HEK293 (cell line): ENCODE results near the gene NFIB.
A peak's percentile ranks its signal among the peaks of the same experiment; 100 is the strongest.

ENCODE experiments used
- GLI2 ChIP-seq: fragments of 450-650 bp; formaldehyde crosslinking; IDR thresholded peaks from 2 replicates; pipeline ENCODE4; 2017; ENCODE audit warnings: missing biosample characterization, missing genetic modification characterization, low read depth, borderline replicate concordance
- KLF10 ChIP-seq: fragments of 450-650 bp; IDR thresholded peaks from 2 replicates; pipeline ENCODE4 v1.5.1; 2018; ENCODE audit warnings: missing biosample characterization, mild to moderate bottlenecking, missing genetic modification characterization
- OVOL3 ChIP-seq: fragments of 450-650 bp; formaldehyde crosslinking; IDR thresholded peaks from 2 replicates; pipeline ENCODE4 v1.5.1; 2016; ENCODE audit warnings: missing biosample characterization, missing genetic modification characterization
- PRDM2 ChIP-seq: fragments of 450-650 bp; formaldehyde crosslinking; IDR thresholded peaks from 2 replicates; pipeline ENCODE4 v1.5.1; 2016; ENCODE audit warnings: missing biosample characterization, missing genetic modification characterization, borderline replicate concordance
- RBAK ChIP-seq: fragments of 450-650 bp; formaldehyde crosslinking; IDR thresholded peaks from 2 replicates; pipeline ENCODE4 v1.5.1; 2016; ENCODE audit warnings: missing biosample characterization, missing genetic modification characterization
- SALL2 ChIP-seq: fragments of 450-650 bp; formaldehyde crosslinking; IDR thresholded peaks from 2 replicates; pipeline ENCODE4 v1.5.0; 2017; ENCODE audit warnings: missing biosample characterization, mild to moderate bottlenecking, missing genetic modification characterization, borderline replicate concordance
- YY1 ChIP-seq: fragments of 450-650 bp; formaldehyde crosslinking; IDR thresholded peaks from 2 replicates; pipeline ENCODE4 v1.5.1; 2018; ENCODE audit warnings: missing biosample characterization, missing genetic modification characterization
- ZBTB8A ChIP-seq: fragments of 450-650 bp; formaldehyde crosslinking; IDR thresholded peaks from 2 replicates; pipeline ENCODE4 v1.5.1; 2016; ENCODE audit warnings: missing biosample characterization, missing genetic modification characterization
- ZFHX2 ChIP-seq: fragments of 450-650 bp; formaldehyde crosslinking; conservative IDR thresholded peaks from 2 replicates; pipeline ENCODE4 v1.5.1; 2016; ENCODE audit warnings: missing biosample characterization, missing genetic modification characterization
- ZFP37 ChIP-seq: fragments of 450-650 bp; formaldehyde crosslinking; IDR thresholded peaks from 2 replicates; pipeline ENCODE4 v1.5.1; 2016; ENCODE audit warnings: missing biosample characterization, missing genetic modification characterization
- ZIC2 ChIP-seq: fragments of 450-650 bp; formaldehyde crosslinking; IDR thresholded peaks from 2 replicates; pipeline ENCODE4 v1.5.1; 2016; ENCODE audit warnings: missing biosample characterization, missing genetic modification characterization
- ZNF121 ChIP-seq: fragments of 450-650 bp; formaldehyde crosslinking; IDR thresholded peaks from 2 replicates; pipeline ENCODE4 v1.5.1; 2016; ENCODE audit warnings: missing biosample characterization, missing genetic modification characterization
- ZNF155 ChIP-seq: fragments of 450-650 bp; formaldehyde crosslinking; IDR thresholded peaks from 2 replicates; pipeline ENCODE4 v1.5.1; 2016; ENCODE audit warnings: missing biosample characterization, missing genetic modification characterization
- ZNF223 ChIP-seq: fragments of 450-650 bp; formaldehyde crosslinking; IDR thresholded peaks from 2 replicates; pipeline ENCODE4 v1.5.1; 2016; ENCODE audit warnings: missing biosample characterization, missing genetic modification characterization
- ZNF23 ChIP-seq: fragments of 450-650 bp; formaldehyde crosslinking; IDR thresholded peaks from 2 replicates; pipeline ENCODE4 v1.5.1; 2016; ENCODE audit warnings: missing biosample characterization, missing genetic modification characterization, borderline replicate concordance
- ZNF239 ChIP-seq: fragments of 450-650 bp; formaldehyde crosslinking; IDR thresholded peaks from 2 replicates; pipeline ENCODE4 v1.5.1; 2016; ENCODE audit warnings: missing biosample characterization, missing genetic modification characterization
- ZNF24 ChIP-seq: fragments of 450-650 bp; formaldehyde crosslinking; IDR thresholded peaks from 2 replicates; pipeline ENCODE4 v1.5.1; 2016; ENCODE audit warnings: missing biosample characterization, missing genetic modification characterization
- ZNF335 ChIP-seq: fragments of 450-650 bp; formaldehyde crosslinking; conservative IDR thresholded peaks from 2 replicates; pipeline ENCODE4 v1.5.1; 2016; ENCODE audit warnings: missing biosample characterization, missing genetic modification characterization
- ZNF366 ChIP-seq: fragments of 450-650 bp; formaldehyde crosslinking; conservative IDR thresholded peaks from 2 replicates; pipeline ENCODE4 v1.5.1; 2016; ENCODE audit warnings: missing biosample characterization, missing genetic modification characterization
- ZNF449 ChIP-seq: fragments of 450-650 bp; formaldehyde crosslinking; IDR thresholded peaks from 2 replicates; pipeline ENCODE4 v1.5.1; 2017; ENCODE audit warnings: missing biosample characterization, mild to moderate bottlenecking, missing genetic modification characterization, moderate library complexity
- ZNF521 ChIP-seq: fragments of 450-650 bp; formaldehyde crosslinking; IDR thresholded peaks from 2 replicates; pipeline ENCODE4 v1.5.1; 2017; ENCODE audit warnings: missing biosample characterization, mild to moderate bottlenecking, missing genetic modification characterization
- ZNF610 ChIP-seq: fragments of 450-650 bp; formaldehyde crosslinking; IDR thresholded peaks from 2 replicates; pipeline ENCODE4 v1.5.1; 2016; ENCODE audit warnings: missing biosample characterization, missing genetic modification characterization, borderline replicate concordance
- ZNF621 ChIP-seq: fragments of 450-650 bp; formaldehyde crosslinking; IDR thresholded peaks from 2 replicates; pipeline ENCODE4 v1.5.1; 2017; ENCODE audit warnings: missing biosample characterization, missing genetic modification characterization
- ZNF629 ChIP-seq: fragments of 450-650 bp; formaldehyde crosslinking; IDR thresholded peaks from 2 replicates; pipeline ENCODE4 v1.5.1; 2017; ENCODE audit warnings: missing biosample characterization, missing genetic modification characterization
- ZNF707 ChIP-seq: fragments of 450-650 bp; formaldehyde crosslinking; IDR thresholded peaks from 2 replicates; pipeline ENCODE4 v1.5.1; 2016; ENCODE audit warnings: missing biosample characterization, missing genetic modification characterization
- ZNF785 ChIP-seq: fragments of 450-650 bp; formaldehyde crosslinking; IDR thresholded peaks from 2 replicates; pipeline ENCODE4 v1.5.1; 2016; ENCODE audit warnings: missing biosample characterization, missing genetic modification characterization
- ZXDB ChIP-seq: fragments of 450-650 bp; formaldehyde crosslinking; IDR thresholded peaks from 2 replicates; pipeline ENCODE4 v1.5.1; 2016; ENCODE audit warnings: missing biosample characterization, missing genetic modification characterization
- TF ChIP-seq, protein P1 (sequence below): fragments of 450-650 bp; formaldehyde crosslinking; IDR thresholded peaks from 2 replicates; pipeline ENCODE4 v1.5.0; 2017; ENCODE audit warnings: missing biosample characterization, missing genetic modification characterization, borderline replicate concordance
- TF ChIP-seq, protein P2 (sequence below): fragments of 450-650 bp; formaldehyde crosslinking; IDR thresholded peaks from 2 replicates; pipeline ENCODE4 v1.5.1; 2016; ENCODE audit warnings: missing biosample characterization, missing genetic modification characterization

The NFIB gene

GRCh38 chr9:14209399-14210345 is 104.3 kb downstream of the NFIB start (continued):
- TF ChIP-seq GLI2 (0 out of 2 replicates have a peak, but pooled peaks have one; percentile 41), ZNF366 (peak; percentile 76; the same call in 1 of the 2 replicates), ZNF223 (tag by site-specific recombination) (no peak), SALL2 (no peak), ZNF785 (tag by site-specific recombination) (no peak), RBAK (tag by site-specific recombination) (no peak), OVOL3 (tag by site-specific recombination) (no peak), ZNF239 (no peak), ZIC2 (peak; percentile 64), ZBTB8A (tag by site-specific recombination) (peak; percentile 41; the same call in 1 of the 2 replicates), ZFP37 (tag by site-specific recombination) (no peak), ZNF335 (no peak), ZNF155 (tag by site-specific recombination) (no peak), ZXDB (no peak; the same call in 1 of the 2 replicates), ZNF24 (peak; percentile 73), ZNF521 (no peak), ZNF23 (tag by site-specific recombination) (no peak), ZNF449 (tag by site-specific recombination) (peak; percentile 62; the same call in 1 of the 2 replicates), KLF10 (peak; percentile 80), YY1 (no peak), ZNF121 (no peak), ZNF610 (0 out of 2 replicates have a peak, but pooled peaks have one; percentile 30), ZNF621 (no peak), PRDM2 (tag by site-specific recombination) (no peak), ZNF707 (tag by site-specific recombination) (no peak), ZFHX2 (tag by site-specific recombination) (no peak), ZNF629 (peak; percentile 81)
- TF ChIP-seq, protein P1, sequence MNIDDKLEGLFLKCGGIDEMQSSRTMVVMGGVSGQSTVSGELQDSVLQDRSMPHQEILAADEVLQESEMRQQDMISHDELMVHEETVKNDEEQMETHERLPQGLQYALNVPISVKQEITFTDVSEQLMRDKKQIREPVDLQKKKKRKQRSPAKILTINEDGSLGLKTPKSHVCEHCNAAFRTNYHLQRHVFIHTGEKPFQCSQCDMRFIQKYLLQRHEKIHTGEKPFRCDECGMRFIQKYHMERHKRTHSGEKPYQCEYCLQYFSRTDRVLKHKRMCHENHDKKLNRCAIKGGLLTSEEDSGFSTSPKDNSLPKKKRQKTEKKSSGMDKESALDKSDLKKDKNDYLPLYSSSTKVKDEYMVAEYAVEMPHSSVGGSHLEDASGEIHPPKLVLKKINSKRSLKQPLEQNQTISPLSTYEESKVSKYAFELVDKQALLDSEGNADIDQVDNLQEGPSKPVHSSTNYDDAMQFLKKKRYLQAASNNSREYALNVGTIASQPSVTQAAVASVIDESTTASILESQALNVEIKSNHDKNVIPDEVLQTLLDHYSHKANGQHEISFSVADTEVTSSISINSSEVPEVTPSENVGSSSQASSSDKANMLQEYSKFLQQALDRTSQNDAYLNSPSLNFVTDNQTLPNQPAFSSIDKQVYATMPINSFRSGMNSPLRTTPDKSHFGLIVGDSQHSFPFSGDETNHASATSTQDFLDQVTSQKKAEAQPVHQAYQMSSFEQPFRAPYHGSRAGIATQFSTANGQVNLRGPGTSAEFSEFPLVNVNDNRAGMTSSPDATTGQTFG (tag by site-specific recombination): no peak
- TF ChIP-seq, protein P2, sequence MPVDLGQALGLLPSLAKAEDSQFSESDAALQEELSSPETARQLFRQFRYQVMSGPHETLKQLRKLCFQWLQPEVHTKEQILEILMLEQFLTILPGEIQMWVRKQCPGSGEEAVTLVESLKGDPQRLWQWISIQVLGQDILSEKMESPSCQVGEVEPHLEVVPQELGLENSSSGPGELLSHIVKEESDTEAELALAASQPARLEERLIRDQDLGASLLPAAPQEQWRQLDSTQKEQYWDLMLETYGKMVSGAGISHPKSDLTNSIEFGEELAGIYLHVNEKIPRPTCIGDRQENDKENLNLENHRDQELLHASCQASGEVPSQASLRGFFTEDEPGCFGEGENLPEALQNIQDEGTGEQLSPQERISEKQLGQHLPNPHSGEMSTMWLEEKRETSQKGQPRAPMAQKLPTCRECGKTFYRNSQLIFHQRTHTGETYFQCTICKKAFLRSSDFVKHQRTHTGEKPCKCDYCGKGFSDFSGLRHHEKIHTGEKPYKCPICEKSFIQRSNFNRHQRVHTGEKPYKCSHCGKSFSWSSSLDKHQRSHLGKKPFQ (tag by site-specific recombination): peak; percentile 86
